Left renal cortex interstitium (tissue), 4 donors: ENCODE data around the gene AVPR1B. TPM values are rescaled to one million over a fixed set of nuclear protein-coding genes. Genes with fewer than 3 reads are reported as not detected.

Experiments
- polyA plus RNA-seq, 4 donors: library from polyadenylated mRNA; unstranded; fragments of 120-200 nt; gene quantifications; one replicate each; pipeline ENCODE4 v1.2.1, GENCODE V29; 2013; ENCODE audit not compliant: insufficient read length in 4 of 4

The AVPR1B gene
- polyA plus RNA-seq, 4 donors: 0.54 to 0.99 (median 0.81) TPM

Other genes with a start within 250 kb of the AVPR1B start
- gene SLC26A9, start 173.9 kb downstream of the AVPR1B start, polyA plus RNA-seq: under 1 TPM; 0.14 to 0.39 (median 0.25) TPM
- gene RAB7B, start 114.0 kb downstream of the AVPR1B start, polyA plus RNA-seq: 1 to 10 TPM; 2.3 to 3.3 (median 3.1) TPM
- gene CTSE, start 93.5 kb downstream of the AVPR1B start, polyA plus RNA-seq: under 1 TPM; 0.16 to 0.58 (median 0.25) TPM
- 1 to 10 TPM; 2.1 to 6.4 (median 4.3) TPM for gene RHEX, start 64.2 kb downstream of the AVPR1B start, polyA plus RNA-seq
- 1 to 10 TPM; 4.5 to 7.7 (median 6.0) TPM for gene FAM72A, start 85.5 kb upstream of the AVPR1B start, polyA plus RNA-seq
- 10 to 100 TPM; 43.3 to 74.3 (median 56.7) TPM for gene SRGAP2, start 86.2 kb upstream of the AVPR1B start, polyA plus RNA-seq